ENCODE results near the gene NUP43.
A peak's percentile ranks its signal among the peaks of the same experiment; 100 is the strongest.
"Not testable (repeated sequence)": the region's sequence is repeated elsewhere in the genome, so short reads cannot be mapped to it uniquely, and the experiment has no call there.

Gene NUP43

DNA sequence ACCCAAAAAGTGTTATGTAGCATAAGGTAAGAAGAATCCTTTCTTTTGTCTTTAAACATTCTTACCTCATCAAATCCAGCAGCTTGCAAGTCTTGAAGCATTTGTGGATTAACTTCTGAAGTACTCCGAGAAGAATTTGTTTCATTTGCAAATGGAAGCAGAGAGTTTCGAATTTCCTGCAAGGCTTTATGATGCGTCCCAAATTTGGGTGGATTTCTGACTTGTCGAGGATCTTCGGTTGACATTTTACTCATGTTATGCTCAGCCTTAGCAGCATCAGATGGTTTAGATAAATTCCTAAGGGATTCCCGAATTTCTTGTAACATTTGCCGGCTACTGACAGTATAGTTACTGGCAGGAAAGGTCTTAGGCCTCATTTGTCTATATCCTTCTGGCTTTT, 44.6 kb downstream of the NUP43 start:
- Histone ChIP-seq H3K9me3 (ENCODE audit: control insufficient read depth in 5 of 5, low read length in 5 of 5) (no peaks in the 10 kb centered on the region), H3K9ac (ENCODE audit: low read length in 5 of 5) (peak overlapping the region in 1 of 5 donors; percentile 16), H3K27ac (ENCODE audit: low read depth, low read length) (no peak overlapping the region), H3K4me3 (ENCODE audit: low read depth in 1 of 5, low read length in 5 of 5) (no peak overlapping the region), H3K36me3 (ENCODE audit: control insufficient read depth in 5 of 5, insufficient read depth in 5 of 5, low read length in 5 of 5) (peaks cover 0 to 13% (median 0%) of the 10 kb centered on the region in 5 donors), H3K4me1 (ENCODE audit: control insufficient read depth in 5 of 5, insufficient read depth in 5 of 5, low read length in 5 of 5) (peaks cover 0 to 12% (median 6%) of the 10 kb centered on the region in 5 donors), H3K27me3 (ENCODE audit: control insufficient read depth in 5 of 5, insufficient read depth in 4 of 5, low read length in 5 of 5) (no peaks in the 10 kb centered on the region)

GRCh38 chr6:149699150-149699549, 47.2 kb downstream of the NUP43 start:
- H3K4me1 ChIP-seq (ENCODE audit: control insufficient read depth in 5 of 5, insufficient read depth in 5 of 5, low read length in 5 of 5) = peaks cover 0 to 9% (median 6%) of the 10 kb centered on the region in 5 donors
- no peak overlapping the region for H3K4me3 ChIP-seq (ENCODE audit: low read depth in 1 of 5, low read length in 5 of 5)
- H3K36me3 ChIP-seq (ENCODE audit: control insufficient read depth in 5 of 5, insufficient read depth in 5 of 5, low read length in 5 of 5) = peaks cover 0 to 25% (median 2%) of the 10 kb centered on the region in 5 donors
- H3K27ac ChIP-seq (ENCODE audit: low read depth, low read length) = no peak overlapping the region
- no peaks in the 10 kb centered on the region for H3K9me3 ChIP-seq (ENCODE audit: control insufficient read depth in 5 of 5, low read length in 5 of 5)
- H3K27me3 ChIP-seq (ENCODE audit: control insufficient read depth in 5 of 5, insufficient read depth in 4 of 5, low read length in 5 of 5) = no peaks in the 10 kb centered on the region
- no peak overlapping the region for H3K9ac ChIP-seq (ENCODE audit: low read length in 5 of 5)

DNA sequence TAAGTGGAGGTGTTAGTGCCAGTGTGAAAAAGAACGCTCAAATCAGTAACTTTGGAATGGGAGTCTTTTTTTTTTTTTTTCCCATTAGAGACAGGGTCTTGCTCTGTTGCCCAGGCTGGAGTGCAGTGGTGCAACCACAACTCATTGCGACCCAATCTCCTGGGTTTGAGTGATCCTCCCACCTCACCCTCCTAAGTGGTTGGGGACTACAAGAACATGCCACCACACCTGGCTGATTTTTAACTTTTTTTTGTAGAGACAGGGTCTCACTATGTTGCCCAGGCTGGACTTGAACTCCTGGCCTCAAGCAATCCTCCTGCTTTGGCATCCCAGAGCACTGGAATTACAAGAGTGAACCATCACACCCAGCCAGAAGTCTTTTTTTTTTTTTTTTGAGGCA, 48.2 kb downstream of the NUP43 start:
- H3K27me3 ChIP-seq (ENCODE audit: control insufficient read depth in 5 of 5, insufficient read depth in 4 of 5, low read length in 5 of 5) = no peaks in the 10 kb centered on the region
- no peaks in the 10 kb centered on the region for H3K9me3 ChIP-seq (ENCODE audit: control insufficient read depth in 5 of 5, low read length in 5 of 5)
- no peak overlapping the region for H3K9ac ChIP-seq (ENCODE audit: low read length in 5 of 5)
- peaks cover 0 to 30% (median 2%) of the 10 kb centered on the region in 5 donors for H3K36me3 ChIP-seq (ENCODE audit: control insufficient read depth in 5 of 5, insufficient read depth in 5 of 5, low read length in 5 of 5)
- peaks cover 0 to 9% (median 6%) of the 10 kb centered on the region in 5 donors for H3K4me1 ChIP-seq (ENCODE audit: control insufficient read depth in 5 of 5, insufficient read depth in 5 of 5, low read length in 5 of 5)
- H3K27ac ChIP-seq (ENCODE audit: low read depth, low read length) = no peak overlapping the region
- H3K4me3 ChIP-seq (ENCODE audit: low read depth in 1 of 5, low read length in 5 of 5) = no peak overlapping the region

GRCh38 chr6:149696901-149697300, 49.4 kb downstream of the NUP43 start:
- Histone ChIP-seq H3K27ac (ENCODE audit: low read depth, low read length) (no peak overlapping the region), H3K27me3 (ENCODE audit: control insufficient read depth in 5 of 5, insufficient read depth in 4 of 5, low read length in 5 of 5) (no peaks in the 10 kb centered on the region), H3K4me3 (ENCODE audit: low read depth in 1 of 5, low read length in 5 of 5) (no peak overlapping the region), H3K4me1 (ENCODE audit: control insufficient read depth in 5 of 5, insufficient read depth in 5 of 5, low read length in 5 of 5) (peaks cover 0 to 11% (median 9%) of the 10 kb centered on the region in 5 donors), H3K9ac (ENCODE audit: low read length in 5 of 5) (no peak overlapping the region), H3K9me3 (ENCODE audit: control insufficient read depth in 5 of 5, low read length in 5 of 5) (no peaks in the 10 kb centered on the region), H3K36me3 (ENCODE audit: control insufficient read depth in 5 of 5, insufficient read depth in 5 of 5, low read length in 5 of 5) (peaks cover 0 to 30% (median 2%) of the 10 kb centered on the region in 5 donors)

- no peaks in the 10 kb centered on the region for H3K27me3 ChIP-seq (ENCODE audit: control insufficient read depth in 5 of 5, insufficient read depth in 4 of 5, low read length in 5 of 5)
- H3K9me3 ChIP-seq (ENCODE audit: control insufficient read depth in 5 of 5, low read length in 5 of 5) = no peaks in the 10 kb centered on the region
- peaks cover 0 to 13% (median 11%) of the 10 kb centered on the region in 5 donors for H3K4me1 ChIP-seq (ENCODE audit: control insufficient read depth in 5 of 5, insufficient read depth in 5 of 5, low read length in 5 of 5)
- no peak overlapping the region for H3K9ac ChIP-seq (ENCODE audit: low read length in 5 of 5)
- peaks cover 0 to 32% (median 7%) of the 10 kb centered on the region in 5 donors for H3K36me3 ChIP-seq (ENCODE audit: control insufficient read depth in 5 of 5, insufficient read depth in 5 of 5, low read length in 5 of 5)
- H3K27ac ChIP-seq (ENCODE audit: low read depth, low read length) = no peak overlapping the region
- H3K4me3 ChIP-seq (ENCODE audit: low read depth in 1 of 5, low read length in 5 of 5) = no peak overlapping the region
These were observed 51.4 kb downstream of the NUP43 start for GRCh38 chr6:149694921-149695320.

- Histone ChIP-seq H3K4me3 (ENCODE audit: low read depth in 1 of 5, low read length in 5 of 5) (no peak overlapping the region), H3K9me3 (ENCODE audit: control insufficient read depth in 5 of 5, low read length in 5 of 5) (no peaks in the 10 kb centered on the region), H3K27ac (ENCODE audit: low read depth, low read length) (no peak overlapping the region)
These were observed 55.1 kb downstream of the NUP43 start for GRCh38 chr6:149691201-149691600.

GRCh38 chr6:149686230-149686629, 60.1 kb downstream of the NUP43 start:
- H3K4me3 ChIP-seq (ENCODE audit: low read depth in 1 of 5, low read length in 5 of 5) = no peak overlapping the region
- no peaks in the 10 kb centered on the region for H3K9me3 ChIP-seq (ENCODE audit: control insufficient read depth in 5 of 5, low read length in 5 of 5)
- H3K36me3 ChIP-seq (ENCODE audit: control insufficient read depth in 5 of 5, insufficient read depth in 5 of 5, low read length in 5 of 5) = peaks cover 12 to 31% (median 22%) of the 10 kb centered on the region in 5 donors
- H3K4me1 ChIP-seq (ENCODE audit: control insufficient read depth in 5 of 5, insufficient read depth in 5 of 5, low read length in 5 of 5) = peaks cover 0 to 3% (median 0%) of the 10 kb centered on the region in 5 donors
- no peak overlapping the region for H3K27ac ChIP-seq (ENCODE audit: low read depth, low read length)
- H3K27me3 ChIP-seq (ENCODE audit: control insufficient read depth in 5 of 5, insufficient read depth in 4 of 5, low read length in 5 of 5) = no peaks in the 10 kb centered on the region
- peak overlapping the region in 1 of 5 donors; percentile 30 for H3K9ac ChIP-seq (ENCODE audit: low read length in 5 of 5)

More at GRCh38 chr6:149691201-149691600, 55.1 kb downstream of the NUP43 start:
- no peak overlapping the region for H3K9ac ChIP-seq (ENCODE audit: low read length in 5 of 5)
- H3K4me1 ChIP-seq (ENCODE audit: control insufficient read depth in 5 of 5, insufficient read depth in 5 of 5, low read length in 5 of 5) = peaks cover 0 to 13% (median 11%) of the 10 kb centered on the region in 5 donors
- peaks cover 5 to 30% (median 7%) of the 10 kb centered on the region in 5 donors for H3K36me3 ChIP-seq (ENCODE audit: control insufficient read depth in 5 of 5, insufficient read depth in 5 of 5, low read length in 5 of 5)
- H3K27me3 ChIP-seq (ENCODE audit: control insufficient read depth in 5 of 5, insufficient read depth in 4 of 5, low read length in 5 of 5) = no peaks in the 10 kb centered on the region

- no peaks in the 10 kb centered on the region for H3K27me3 ChIP-seq (ENCODE audit: control insufficient read depth in 5 of 5, insufficient read depth in 4 of 5, low read length in 5 of 5)
- H3K4me3 ChIP-seq (ENCODE audit: low read depth in 1 of 5, low read length in 5 of 5) = no peak overlapping the region
- H3K27ac ChIP-seq (ENCODE audit: low read depth, low read length) = no peak overlapping the region
- H3K36me3 ChIP-seq (ENCODE audit: control insufficient read depth in 5 of 5, insufficient read depth in 5 of 5, low read length in 5 of 5) = peaks cover 16 to 31% (median 18%) of the 10 kb centered on the region in 5 donors
- no peaks in the 10 kb centered on the region for H3K9me3 ChIP-seq (ENCODE audit: control insufficient read depth in 5 of 5, low read length in 5 of 5)
- no peak overlapping the region for H3K9ac ChIP-seq (ENCODE audit: low read length in 5 of 5)
- peaks cover 0 to 3% (median 0%) of the 10 kb centered on the region in 5 donors for H3K4me1 ChIP-seq (ENCODE audit: control insufficient read depth in 5 of 5, insufficient read depth in 5 of 5, low read length in 5 of 5)
These were observed 63.0 kb downstream of the NUP43 start for GRCh38 chr6:149683256-149683859.

- H3K4me1 ChIP-seq (ENCODE audit: control insufficient read depth in 5 of 5, insufficient read depth in 5 of 5, low read length in 5 of 5); H3K27ac ChIP-seq (ENCODE audit: low read depth, low read length); H3K27me3 ChIP-seq (ENCODE audit: control insufficient read depth in 5 of 5, insufficient read depth in 4 of 5, low read length in 5 of 5); H3K9me3 ChIP-seq (ENCODE audit: control insufficient read depth in 5 of 5, low read length in 5 of 5); H3K4me3 ChIP-seq (ENCODE audit: low read depth in 1 of 5, low read length in 5 of 5); H3K9ac ChIP-seq (ENCODE audit: low read length in 5 of 5): not testable (repeated sequence)
- peaks cover 17 to 32% (median 21%) of the 10 kb centered on the region in 5 donors for H3K36me3 ChIP-seq (ENCODE audit: control insufficient read depth in 5 of 5, insufficient read depth in 5 of 5, low read length in 5 of 5)
These were observed 64.5 kb downstream of the NUP43 start for GRCh38 chr6:149681845-149682244.

DNA sequence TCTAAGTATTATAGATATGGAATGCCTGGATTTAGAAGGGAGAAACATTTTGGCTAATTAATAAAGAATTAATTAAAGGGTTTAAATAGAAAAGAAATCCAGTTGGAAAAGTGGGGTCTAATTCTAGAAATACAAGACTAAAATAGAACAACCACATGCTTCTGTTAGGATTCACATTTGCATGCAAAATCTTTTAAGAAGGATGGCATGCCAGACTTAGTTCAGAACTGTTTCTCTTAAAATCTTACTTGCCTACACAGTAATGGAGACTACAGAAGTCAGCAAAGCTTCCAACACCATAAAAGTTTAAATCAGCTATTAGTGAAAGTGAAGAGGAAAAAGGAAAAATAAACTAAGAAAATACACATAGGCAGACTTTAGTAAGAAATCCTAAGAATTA, 65.1 kb downstream of the NUP43 start:
- H3K36me3 ChIP-seq (ENCODE audit: control insufficient read depth in 5 of 5, insufficient read depth in 5 of 5, low read length in 5 of 5) = peaks cover 20 to 34% (median 23%) of the 10 kb centered on the region in 5 donors
- H3K9ac ChIP-seq (ENCODE audit: low read length in 5 of 5) = no peak overlapping the region
- H3K27me3 ChIP-seq (ENCODE audit: control insufficient read depth in 5 of 5, insufficient read depth in 4 of 5, low read length in 5 of 5) = no peaks in the 10 kb centered on the region
- no peak overlapping the region for H3K27ac ChIP-seq (ENCODE audit: low read depth, low read length)
- no peaks in the 10 kb centered on the region for H3K9me3 ChIP-seq (ENCODE audit: control insufficient read depth in 5 of 5, low read length in 5 of 5)
- H3K4me1 ChIP-seq (ENCODE audit: control insufficient read depth in 5 of 5, insufficient read depth in 5 of 5, low read length in 5 of 5) = peaks cover 0 to 3% (median 0%) of the 10 kb centered on the region in 5 donors
- no peak overlapping the region for H3K4me3 ChIP-seq (ENCODE audit: low read depth in 1 of 5, low read length in 5 of 5)

Measured in subcutaneous abdominal adipose tissue (tissue), 5 donors.